Panc1 (cell line): Measurements from ENCODE around the gene ITGA2.

ENCODE experiments used
- POLR2AphosphoS5 ChIP-seq: IDR thresholded peaks from 2 replicates; pipeline ENCODE4 v1.6.1; 2012; ENCODE audit warnings: mild to moderate bottlenecking, low read depth, low read length, moderate library complexity
- TF ChIP-seq, protein P1 (sequence below): fragments of 450-650 bp; IDR thresholded peaks from 2 replicates; pipeline ENCODE4 v1.5.1; 2017; ENCODE audit warnings: mild to moderate bottlenecking
- TF ChIP-seq, protein P2 (sequence below), 2 experiments: IDR thresholded peaks; 2 replicates each; pipeline ENCODE4 v1.6.1; 2011 to 2012; ENCODE audit warnings: low read depth in 2 of 2, control low read depth in 1 of 2, low read length in 1 of 2, mild to moderate bottlenecking in 1 of 2, moderate library complexity in 1 of 2; ENCODE audit not compliant: insufficient read depth in 1 of 2

DNA sequence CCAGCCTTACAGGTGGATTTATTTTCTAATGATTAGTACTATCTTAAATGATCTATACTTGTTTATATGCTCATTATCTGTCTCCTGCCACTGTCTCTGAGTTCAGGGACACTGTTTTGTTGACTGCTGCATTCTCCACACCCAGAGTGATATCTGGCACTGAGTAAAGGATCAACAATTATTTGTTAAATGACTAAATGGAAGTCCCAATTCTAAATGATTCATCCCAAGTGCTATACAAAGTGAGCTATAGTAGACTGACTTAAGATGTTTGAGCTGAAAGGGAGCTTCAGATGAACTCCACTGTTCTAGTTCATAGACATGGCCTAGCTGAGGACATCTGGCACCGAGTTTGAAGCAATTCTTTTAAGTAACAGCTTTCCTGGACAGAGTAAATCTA is 40.5 kb downstream of the ITGA2 start:
- TF ChIP-seq, protein P1, sequence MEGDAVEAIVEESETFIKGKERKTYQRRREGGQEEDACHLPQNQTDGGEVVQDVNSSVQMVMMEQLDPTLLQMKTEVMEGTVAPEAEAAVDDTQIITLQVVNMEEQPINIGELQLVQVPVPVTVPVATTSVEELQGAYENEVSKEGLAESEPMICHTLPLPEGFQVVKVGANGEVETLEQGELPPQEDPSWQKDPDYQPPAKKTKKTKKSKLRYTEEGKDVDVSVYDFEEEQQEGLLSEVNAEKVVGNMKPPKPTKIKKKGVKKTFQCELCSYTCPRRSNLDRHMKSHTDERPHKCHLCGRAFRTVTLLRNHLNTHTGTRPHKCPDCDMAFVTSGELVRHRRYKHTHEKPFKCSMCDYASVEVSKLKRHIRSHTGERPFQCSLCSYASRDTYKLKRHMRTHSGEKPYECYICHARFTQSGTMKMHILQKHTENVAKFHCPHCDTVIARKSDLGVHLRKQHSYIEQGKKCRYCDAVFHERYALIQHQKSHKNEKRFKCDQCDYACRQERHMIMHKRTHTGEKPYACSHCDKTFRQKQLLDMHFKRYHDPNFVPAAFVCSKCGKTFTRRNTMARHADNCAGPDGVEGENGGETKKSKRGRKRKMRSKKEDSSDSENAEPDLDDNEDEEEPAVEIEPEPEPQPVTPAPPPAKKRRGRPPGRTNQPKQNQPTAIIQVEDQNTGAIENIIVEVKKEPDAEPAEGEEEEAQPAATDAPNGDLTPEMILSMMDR, result no peak
- TF ChIP-seq POLR2AphosphoS5, result no peak
- TF ChIP-seq, protein P2, sequence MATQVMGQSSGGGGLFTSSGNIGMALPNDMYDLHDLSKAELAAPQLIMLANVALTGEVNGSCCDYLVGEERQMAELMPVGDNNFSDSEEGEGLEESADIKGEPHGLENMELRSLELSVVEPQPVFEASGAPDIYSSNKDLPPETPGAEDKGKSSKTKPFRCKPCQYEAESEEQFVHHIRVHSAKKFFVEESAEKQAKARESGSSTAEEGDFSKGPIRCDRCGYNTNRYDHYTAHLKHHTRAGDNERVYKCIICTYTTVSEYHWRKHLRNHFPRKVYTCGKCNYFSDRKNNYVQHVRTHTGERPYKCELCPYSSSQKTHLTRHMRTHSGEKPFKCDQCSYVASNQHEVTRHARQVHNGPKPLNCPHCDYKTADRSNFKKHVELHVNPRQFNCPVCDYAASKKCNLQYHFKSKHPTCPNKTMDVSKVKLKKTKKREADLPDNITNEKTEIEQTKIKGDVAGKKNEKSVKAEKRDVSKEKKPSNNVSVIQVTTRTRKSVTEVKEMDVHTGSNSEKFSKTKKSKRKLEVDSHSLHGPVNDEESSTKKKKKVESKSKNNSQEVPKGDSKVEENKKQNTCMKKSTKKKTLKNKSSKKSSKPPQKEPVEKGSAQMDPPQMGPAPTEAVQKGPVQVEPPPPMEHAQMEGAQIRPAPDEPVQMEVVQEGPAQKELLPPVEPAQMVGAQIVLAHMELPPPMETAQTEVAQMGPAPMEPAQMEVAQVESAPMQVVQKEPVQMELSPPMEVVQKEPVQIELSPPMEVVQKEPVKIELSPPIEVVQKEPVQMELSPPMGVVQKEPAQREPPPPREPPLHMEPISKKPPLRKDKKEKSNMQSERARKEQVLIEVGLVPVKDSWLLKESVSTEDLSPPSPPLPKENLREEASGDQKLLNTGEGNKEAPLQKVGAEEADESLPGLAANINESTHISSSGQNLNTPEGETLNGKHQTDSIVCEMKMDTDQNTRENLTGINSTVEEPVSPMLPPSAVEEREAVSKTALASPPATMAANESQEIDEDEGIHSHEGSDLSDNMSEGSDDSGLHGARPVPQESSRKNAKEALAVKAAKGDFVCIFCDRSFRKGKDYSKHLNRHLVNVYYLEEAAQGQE (IDR thresholded peaks at IDR 0.05; ENCODE audit: insufficient read depth in 1 of 2, low read depth in 2 of 2, low read length in 1 of 2), result no peak
